HepG2 (cell line): ENCODE results near the gene PLCG2. TPM values are rescaled to one million over a fixed set of nuclear protein-coding genes. Genes with fewer than 3 reads are reported as not detected.

Experiments
- AHR ChIP-seq: IDR thresholded peaks from 2 replicates; pipeline ENCODE4 v1.6.1; 2018; ENCODE audit warnings: missing genetic modification reagents, missing compliant biosample characterization
- CCAR2 ChIP-seq: fragments of 200-400 bp; formaldehyde crosslinking; optimal IDR thresholded peaks from 2 replicates; pipeline ENCODE3; 2018; ENCODE audit warnings: low read depth, mild to moderate bottlenecking, low read length, moderate library complexity
- FOSL1 ChIP-seq: sonication (generic); formaldehyde crosslinking; IDR thresholded peaks from 2 replicates; pipeline ENCODE4 v1.9.0; 2021; ENCODE audit warnings: missing genetic modification reagents, borderline replicate concordance
- GPBP1L1 ChIP-seq: sonication (generic); formaldehyde crosslinking; IDR thresholded peaks from 2 replicates; pipeline ENCODE4 v1.5.0; 2020; ENCODE audit warnings: mild to moderate bottlenecking, missing genetic modification reagents
- GTF2F1 ChIP-seq: fragments of 150-350 bp; IDR thresholded peaks from 2 replicates; pipeline ENCODE4 v1.6.1; 2014; ENCODE audit warnings: low read length
- JUNB ChIP-seq: sonication (generic); formaldehyde crosslinking; IDR thresholded peaks from 2 replicates; pipeline ENCODE4 v1.8.0; 2022; ENCODE audit warnings: missing genetic modification reagents, mild to moderate bottlenecking, borderline replicate concordance
- KAT2B ChIP-seq: fragments of 150-350 bp; IDR thresholded peaks from 2 replicates; pipeline ENCODE4 v1.6.1; 2014; ENCODE audit warnings: low read depth, low read length, borderline replicate concordance
- MAFF ChIP-seq: IDR thresholded peaks from 2 replicates; pipeline ENCODE4 v1.6.1; 2011; ENCODE audit warnings: low read depth, low read length, improper control_type of control experiment
- MATR3 ChIP-seq: sonication (generic); formaldehyde crosslinking; IDR thresholded peaks from 2 replicates; pipeline ENCODE4 v1.4.0; 2020; ENCODE audit warnings: missing genetic modification reagents
- MXD3 ChIP-seq: IDR thresholded peaks from 2 replicates; pipeline ENCODE4 v1.6.1; 2016; ENCODE audit warnings: mild to moderate bottlenecking, missing biosample characterization, missing genetic modification reagents
- NFKB2 ChIP-seq: sonication (generic); formaldehyde crosslinking; IDR thresholded peaks from 2 replicates; pipeline ENCODE4 v1.4.0; 2020; ENCODE audit warnings: missing genetic modification reagents, borderline replicate concordance
- PHF21A ChIP-seq: sonication (generic); formaldehyde crosslinking; IDR thresholded peaks from 2 replicates; pipeline ENCODE4 v1.5.0; 2020; ENCODE audit warnings: mild to moderate bottlenecking, missing genetic modification reagents
- PITX1 ChIP-seq: sonication (generic); formaldehyde crosslinking; IDR thresholded peaks from 2 replicates; pipeline ENCODE4 v1.5.1; 2020; ENCODE audit warnings: mild to moderate bottlenecking, missing genetic modification reagents
- TEAD3 ChIP-seq: optimal IDR thresholded peaks from 2 replicates; pipeline ENCODE3; 2016; ENCODE audit warnings: borderline replicate concordance
- THAP11 ChIP-seq: IDR thresholded peaks from 2 replicates; pipeline ENCODE4 v1.6.1; 2016; ENCODE audit warnings: missing biosample characterization, missing genetic modification reagents
- TMF1 ChIP-seq: sonication (generic); formaldehyde crosslinking; IDR thresholded peaks from 2 replicates; pipeline ENCODE4 v1.8.1; 2022; ENCODE audit warnings: low read depth, missing genetic modification reagents
- ZNF335 ChIP-seq: sonication (generic); formaldehyde crosslinking; IDR thresholded peaks from 2 replicates; pipeline ENCODE4 v1.4.0; 2020; ENCODE audit warnings: missing genetic modification reagents
- ZNF362 ChIP-seq: sonication (generic); formaldehyde crosslinking; IDR thresholded peaks from 2 replicates; pipeline ENCODE4 v1.4.0; 2020; ENCODE audit warnings: missing genetic modification reagents, mild to moderate bottlenecking, borderline replicate concordance
- ZNF563 ChIP-seq: sonication (generic); formaldehyde crosslinking; IDR thresholded peaks from 2 replicates; pipeline ENCODE4 v1.8.0; 2022; ENCODE audit warnings: mild to moderate bottlenecking, moderate library complexity, missing genetic modification reagents
- ZNF687 ChIP-seq: sonication (generic); formaldehyde crosslinking; IDR thresholded peaks from 2 replicates; pipeline ENCODE4 v1.5.1; 2020; ENCODE audit warnings: mild to moderate bottlenecking, missing genetic modification reagents, moderate library complexity
- ZSCAN9 ChIP-seq: IDR thresholded peaks from 2 replicates; pipeline ENCODE4 v1.6.1; 2016; ENCODE audit warnings: borderline replicate concordance
- polyA plus RNA-seq, 8 experiments: library from polyadenylated mRNA; depleted of rRNA in 3 of 8; stranded (reverse) in 7 of 8; unstranded in 1 of 8; fragments of >200 nt; fragmentation: Illumina TruSeq in 4 of 8; extraction: Trizol in 4 of 8; gene quantifications; 2 replicates each; pipeline versions ENCODE4 v1.2.1 to v1.2.3, GENCODE V29; 2011 to 2016; ENCODE audit warnings: low read depth in 4 of 8, missing spikeins in 1 of 8, mixed read lengths in 1 of 8; ENCODE audit not compliant: insufficient read depth in 1 of 8
- total RNA-seq, 5 experiments: library from RNA; depleted of rRNA; stranded (reverse); fragments of >200 nt; fragmentation: Illumina TruSeq; extraction: Trizol; gene quantifications; 2 replicates each; pipeline ENCODE4 v1.2.3, GENCODE V29; 2016; ENCODE audit warnings: low read depth in 1 of 5

Gene PLCG2
- total and polyA plus RNA-seq, 2 of the 13 experiments (the other 11 are each of a cell fraction or from before 2014, with no cell fraction given), result 0.13 to 0.18 TPM

- TF ChIP-seq FOSL1 (no peak), PHF21A (CRISPR knock-in tag) (no peak), MATR3 (CRISPR knock-in tag) (no peak), JUNB (CRISPR knock-in tag) (no peak), MXD3 (CRISPR knock-in tag) (0 out of 2 replicates have a peak, but pooled peaks have one; percentile 31), THAP11 (CRISPR knock-in tag) (peak; percentile 53; the same call in 1 of the 2 replicates), CCAR2 (no peak), TMF1 (CRISPR knock-in tag) (no peak), ZSCAN9 (CRISPR knock-in tag) (peak; percentile 46; the same call in 1 of the 2 replicates), TEAD3 (CRISPR knock-in tag) (peak; percentile 58), NFKB2 (0 out of 2 replicates have a peak, but pooled peaks have one; percentile 23), AHR (0 out of 2 replicates have a peak, but pooled peaks have one; percentile 52), ZNF687 (CRISPR knock-in tag) (peak; percentile 32), ZNF335 (0 out of 2 replicates have a peak, but pooled peaks have one; percentile 44), KAT2B (no peak), GPBP1L1 (CRISPR knock-in tag) (no peak), MAFF (no peak), GTF2F1 (no peak), PITX1 (no peak), ZNF362 (no peak), ZNF563 (CRISPR knock-in tag) (no peak)
These were observed 41.1 kb upstream of the PLCG2 start (continued) for GRCh38 chr16:81737885-81738536.
